H1 (cell line): ENCODE data around the gene TCF7L1. TPM values are rescaled to one million over a fixed set of nuclear protein-coding genes. Genes with fewer than 3 reads are reported as not detected.

Experiments used
- CTCF ChIA-PET: fragments of 300-600 bp; sonication (Branson Sonifier 250); formaldehyde crosslinking; loops from one replicate; lab custom pipeline; 2021; ENCODE audit not compliant: partially characterized antibody; lab: Charles Lee
- POLR2A ChIA-PET: fragments of 300-600 bp; sonication (Branson Sonifier 250); formaldehyde crosslinking; loops from one replicate; lab custom pipeline; 2021; ENCODE audit warnings: inconsistent platforms; ENCODE audit not compliant: partially characterized antibody; lab: Charles Lee
- DNase-seq, 2 experiments: peaks; one replicate each; pipeline versions ENCODE4 v3.0.0 to v3.0.0-alpha.2; 2010 to 2022; ENCODE audit warnings: low spot score in 2 of 2, low read depth in 1 of 2, mixed read lengths in 1 of 2
- FAIRE-seq: peaks from 2 replicates; lab custom pipeline; 2011; peaks lifted over from hg19 to GRCh38; lab: Jason Lieb, UNC
- H2AFZ ChIP-seq: 2 replicates; pipeline ENCODE4 v1.8.1; 2012; ENCODE audit warnings: low read length, inconsistent platforms
- H2AK5ac ChIP-seq: 2 replicates; pipeline ENCODE4 v1.6.1; 2013; ENCODE audit warnings: low read depth, low read length
- H2BK120ac ChIP-seq: replicated peaks from 2 replicates; pipeline ENCODE3; 2013; ENCODE audit warnings: low read depth, low read length, inconsistent platforms
- H2BK12ac ChIP-seq: 2 replicates; pipeline ENCODE4 v1.6.1; 2013; ENCODE audit warnings: low read depth, low read length
- H2BK15ac ChIP-seq: 2 replicates; pipeline ENCODE4 v1.6.1; 2013; ENCODE audit warnings: low read length
- H2BK20ac ChIP-seq: 2 replicates; pipeline ENCODE4 v1.6.1; 2013; ENCODE audit warnings: low read length
- H2BK5ac ChIP-seq: 2 replicates; pipeline ENCODE4 v1.6.1; 2013; ENCODE audit warnings: low read depth, low read length
- H3K14ac ChIP-seq: 2 replicates; pipeline ENCODE4 v1.6.1; 2013; ENCODE audit warnings: inconsistent platforms; ENCODE audit not compliant: insufficient read length
- H3K18ac ChIP-seq: 2 replicates; pipeline ENCODE4 v1.6.1; 2013; ENCODE audit warnings: low read length; ENCODE audit errors: extremely low read depth
- H3K23ac ChIP-seq: 2 replicates; pipeline ENCODE4 v1.6.1; 2013; ENCODE audit warnings: inconsistent platforms; ENCODE audit not compliant: insufficient read length
- H3K23me2 ChIP-seq: 2 replicates; pipeline ENCODE4 v1.6.1; 2013; ENCODE audit warnings: low read depth, low read length
- H3K27ac ChIP-seq: 2 replicates; pipeline ENCODE4 v1.6.1; 2011; ENCODE audit warnings: low read depth, low read length, inconsistent platforms
- H3K27me3 ChIP-seq, 4 experiments: replicated peaks in 1 of 4; 1 replicate in 1 of 4; 2 replicates in 3 of 4; pipeline versions ENCODE4 v1.6.1 to v1.8.1; 2011 to 2013; ENCODE audit warnings: low read length in 3 of 4, mild to moderate bottlenecking in 3 of 4, inconsistent platforms in 2 of 4, mixed read lengths in 2 of 4, moderate library complexity in 1 of 4; ENCODE audit not compliant: control insufficient read depth in 3 of 4, insufficient read depth in 3 of 4; ENCODE audit errors: extremely low read depth in 1 of 4
- H3K36me3 ChIP-seq, 4 experiments: 2 replicates each; pipeline versions ENCODE4 v1.6.1 to v1.8.1; 2011 to 2013; ENCODE audit warnings: mild to moderate bottlenecking in 4 of 4, low read length in 3 of 4, moderate library complexity in 2 of 4, control low read depth in 1 of 4, inconsistent platforms in 1 of 4; ENCODE audit not compliant: insufficient read depth in 4 of 4, control insufficient read depth in 2 of 4
- H3K4ac ChIP-seq: replicated peaks from 2 replicates; pipeline ENCODE3; 2013; ENCODE audit warnings: low read length, low read depth, mixed read lengths, inconsistent platforms; ENCODE audit not compliant: insufficient read length
- H3K4me1 ChIP-seq, 4 experiments: replicated peaks in 1 of 4; 1 replicate in 1 of 4; 2 replicates in 3 of 4; pipeline versions ENCODE4 v1.6.1 to v1.8.1; 2011 to 2013; ENCODE audit warnings: low read length in 3 of 4, inconsistent platforms in 2 of 4, mixed read lengths in 1 of 4; ENCODE audit not compliant: insufficient read depth in 4 of 4, control insufficient read depth in 3 of 4
- H3K4me2 ChIP-seq, 2 experiments: 2 replicates each; pipeline versions ENCODE4 v1.6.1 to v1.8.1; 2011 to 2013; ENCODE audit warnings: low read depth in 2 of 2, low read length in 2 of 2, control low read depth in 1 of 2, inconsistent platforms in 1 of 2, mild to moderate bottlenecking in 1 of 2; ENCODE audit not compliant: insufficient read depth in 1 of 2
- H3K4me3 ChIP-seq, 4 experiments: fragments of 200-600, 300-600 bp in 1 of 4; sonication (generic), shearing (Covaris generic), sonication (Bioruptor Twin) in 1 of 4; 2 replicates each; pipeline versions ENCODE4 v1.5.1 to v1.8.1; 2011 to 2016; ENCODE audit warnings: low read length in 4 of 4, low read depth in 3 of 4, control low read depth in 2 of 4, inconsistent platforms in 2 of 4, mild to moderate bottlenecking in 2 of 4, mixed read lengths in 1 of 4, moderate library complexity in 1 of 4; ENCODE audit not compliant: insufficient read depth in 2 of 4; ENCODE audit errors: extremely low read depth in 1 of 4
- H3K56ac ChIP-seq: replicated peaks from 2 replicates; pipeline ENCODE3; 2013; ENCODE audit warnings: low read depth, mild to moderate bottlenecking, mixed read lengths, low read length, inconsistent platforms; ENCODE audit not compliant: insufficient read length
- H3K79me1 ChIP-seq: 2 replicates; pipeline ENCODE4 v1.6.1; 2013; ENCODE audit warnings: low read depth, low read length, control low read depth
- H3K79me2 ChIP-seq, 2 experiments: 2 replicates each; pipeline versions ENCODE4 v1.6.1 to v1.8.1; 2012 to 2013; ENCODE audit warnings: low read length in 2 of 2, mild to moderate bottlenecking in 2 of 2, inconsistent platforms in 1 of 2; ENCODE audit not compliant: insufficient read depth in 2 of 2, control insufficient read depth in 1 of 2
- H3K9ac ChIP-seq, 4 experiments: replicated peaks in 1 of 4; 1 replicate in 1 of 4; 2 replicates in 3 of 4; pipeline versions ENCODE4 v1.6.1 to v1.8.1; 2011 to 2013; ENCODE audit warnings: low read depth in 3 of 4, low read length in 3 of 4, control low read depth in 2 of 4, mild to moderate bottlenecking in 2 of 4, moderate library complexity in 2 of 4, inconsistent platforms in 1 of 4; ENCODE audit errors: extremely low read depth in 1 of 4
- H3K9me3 ChIP-seq, 2 experiments: 2 replicates each; pipeline versions ENCODE4 v1.6.1 to v1.8.1; 2012 to 2013; ENCODE audit warnings: mild to moderate bottlenecking in 2 of 2, moderate library complexity in 2 of 2, control low read depth in 1 of 2, inconsistent platforms in 1 of 2, low read depth in 1 of 2, low read length in 1 of 2, mixed read lengths in 1 of 2; ENCODE audit not compliant: insufficient read depth in 2 of 2
- H4K20me1 ChIP-seq, 2 experiments: replicated peaks in 1 of 2; 2 replicates each; pipeline versions ENCODE3 to v1.8.1; 2011 to 2013; ENCODE audit warnings: inconsistent platforms in 2 of 2, low read length in 2 of 2, mild to moderate bottlenecking in 1 of 2; ENCODE audit not compliant: insufficient read depth in 2 of 2, control insufficient read depth in 1 of 2
- H4K5ac ChIP-seq: 2 replicates; pipeline ENCODE4 v1.6.1; 2013; ENCODE audit warnings: low read length, low read depth, mixed read lengths, inconsistent platforms; ENCODE audit not compliant: insufficient read length
- H4K8ac ChIP-seq: 2 replicates; pipeline ENCODE4 v1.8.0; 2013; ENCODE audit warnings: mild to moderate bottlenecking, moderate library complexity, low read length, inconsistent platforms; ENCODE audit not compliant: insufficient read depth; ENCODE audit errors: extremely low read depth
- H4K91ac ChIP-seq: replicated peaks from 2 replicates; pipeline ENCODE3; 2013; ENCODE audit warnings: low read length, mixed read lengths, inconsistent platforms; ENCODE audit not compliant: insufficient read length
- MAFK ChIP-seq: IDR thresholded peaks from 2 replicates; pipeline ENCODE4 v1.6.1; 2012; ENCODE audit warnings: low read depth, mild to moderate bottlenecking, improper control_type of control experiment, low read length
- POLR2AphosphoS5 ChIP-seq: IDR thresholded peaks from 2 replicates; pipeline ENCODE4 v1.6.1; 2011; ENCODE audit warnings: low read depth, low read length
- WGBS, 2 experiments: shearing (Covaris generic) in 1 of 2; methylation state at CpG; one replicate each; pipeline versions ENCODE4 v1.1.6 to v1.1.7; 2013 to 2015; ENCODE audit warnings: low lambda C conversion rate in 2 of 2, mixed read lengths in 2 of 2, inconsistent platforms in 1 of 2, low coverage in 1 of 2, missing lambda C conversion rate in 1 of 2; ENCODE audit not compliant: insufficient replicate concordance in 2 of 2, insufficient coverage in 1 of 2, insufficient read length in 1 of 2; ENCODE audit errors: extremely low coverage in 1 of 2, missing lambda C conversion rate in 1 of 2; 5-methylcytosine and 5-hydroxymethylcytosine counted together
- polyA plus RNA-seq, 7 experiments: library from polyadenylated mRNA; depleted of rRNA in 3 of 7; stranded (reverse) in 5 of 7; unstranded in 2 of 7; fragments of >200 nt in 5 of 7; fragments of 200-250 nt in 2 of 7; gene quantifications; 1 replicate in 5 of 7; 2 replicates in 1 of 7; 4 replicates in 1 of 7; pipeline versions ENCODE4 v1.2.1 to v1.2.3, GENCODE V29; 2011 to 2013; ENCODE audit warnings: missing spikeins in 2 of 7, mixed read lengths in 2 of 7
- total RNA-seq: library from RNA; stranded (reverse); fragmentation: NEBNext Ultra II Directional; extraction: Animal tissue kit (Norgen Biotek cat#: 25700); gene quantifications from 2 replicates; pipeline ENCODE4 v1.2.1, GENCODE V29; 2021

The TCF7L1 gene
- total and polyA plus RNA-seq, 2 of the 8 experiments (the other 6 are each of a cell fraction or from before 2014, with no cell fraction given) = 27.5 to 108 TPM

DNA sequence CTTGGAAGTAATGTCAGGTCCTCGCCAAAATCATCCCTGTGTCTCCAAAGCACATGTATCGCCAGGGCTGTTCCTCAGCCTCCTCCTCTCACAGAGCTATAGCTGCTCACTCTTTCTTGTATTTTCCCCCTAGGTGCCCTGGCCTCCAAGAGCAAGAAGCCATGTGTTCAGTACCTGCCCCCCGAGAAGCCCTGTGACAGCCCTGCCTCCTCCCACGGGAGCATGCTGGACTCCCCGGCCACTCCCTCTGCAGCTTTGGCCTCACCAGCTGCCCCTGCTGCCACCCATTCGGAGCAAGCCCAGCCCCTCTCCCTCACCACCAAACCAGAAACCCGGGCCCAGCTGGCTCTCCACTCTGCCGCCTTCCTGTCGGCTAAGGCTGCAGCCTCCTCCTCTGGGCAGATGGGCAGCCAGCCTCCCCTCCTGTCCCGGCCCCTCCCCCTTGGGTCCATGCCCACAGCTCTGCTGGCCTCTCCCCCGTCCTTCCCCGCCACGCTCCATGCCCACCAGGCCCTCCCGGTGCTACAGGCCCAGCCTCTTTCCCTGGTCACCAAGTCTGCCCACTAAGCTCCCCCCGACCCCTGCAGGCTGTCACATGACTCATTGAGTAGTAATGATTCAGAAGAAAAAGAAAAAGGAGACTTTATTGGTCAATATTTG, 175.8 kb downstream of the TCF7L1 start:
- Histone ChIP-seq H3K36me3 (peaks cover 18 to 59% (median 36%) of the 10 kb centered on the region in 4 experiments), H3K4me3 (no peak overlapping the region), H2AK5ac (no peak overlapping the region), H3K4me1 (peaks cover 0 to 8% (median 2%) of the 10 kb centered on the region in 4 experiments; a peak in 5 of 7 replicates), H3K23me2 (no peaks in the 10 kb centered on the region), H3K79me1 (peaks cover 3% of the 10 kb centered on the region; the same call in 1 of the 2 replicates), H3K9me3 (no peaks in the 10 kb centered on the region), H2BK15ac (no peak overlapping the region), H2BK12ac (no peak overlapping the region), H4K8ac (no peak overlapping the region), H4K5ac (no peak overlapping the region), H2AFZ (no peak overlapping the region), H4K20me1 (peaks cover 1 to 4% of the 10 kb centered on the region in 2 experiments), H3K56ac (no peak overlapping the region), H3K27ac (no peak overlapping the region), H3K79me2 (no peaks in the 10 kb centered on the region), H4K91ac (peak overlapping the region; percentile 5), H3K18ac (no peak overlapping the region), H2BK120ac (no peak overlapping the region), H3K4ac (no peak overlapping the region), H3K4me2 (no peak overlapping the region), H2BK20ac (no peak overlapping the region), H3K23ac (no peak overlapping the region), H2BK5ac (peak overlapping the region; percentile 28; the same call in 1 of the 2 replicates), H3K14ac (no peak overlapping the region), H3K27me3 (no peaks in the 10 kb centered on the region), H3K9ac (no peak overlapping the region)
- DNase-seq (no peak), FAIRE-seq (no peak)
- ChIA-PET CTCF (interaction anchor here (1.1 to 3.4 kb wide), 4 partner anchors 9 to 383 kb away, joined by 3 to 25 read pairs (median 10); no protein-coding TSS in a partner anchor), POLR2A (interaction anchor here (0.7 to 2.8 kb wide), 8 partner anchors 9 to 239 kb away, joined by 3 to 20 read pairs (median 7); partner anchors contain the start of genes MAT2A, TCF7L1 and TGOLN2)
- no peak for TF ChIP-seq MAFK
- 0 out of 2 replicates have a peak, but pooled peaks have one; percentile 3 for TF ChIP-seq POLR2AphosphoS5
- 89% methylated on average over 14 of the region's 15 CpGs; no CpG with 5 or more reads in 1 of the 2 experiments for WGBS, 2 experiments
